ENCODE results near the gene UCKL1.
"Not testable (repeated sequence)": the region's sequence is repeated elsewhere in the genome, so short reads cannot be mapped to it uniquely, and the experiment has no call there.

UCKL1 gene

GRCh38 chr20:63972312-63973159, 16.3 kb upstream of the UCKL1 start:
- DNase-seq (ENCODE audit: low read depth in 1 of 2, low spot score in 1 of 2): no peak

- not testable (repeated sequence) for DNase-seq (ENCODE audit: low read depth in 1 of 2, low spot score in 1 of 2)
Observed at GRCh38 chr20:63971960-63972311, 15.7 kb upstream of the UCKL1 start.

GRCh38 chr20:63970714-63971431, 14.7 kb upstream of the UCKL1 start:
- no peak for DNase-seq (ENCODE audit: low read depth in 1 of 2, low spot score in 1 of 2)

GRCh38 chr20:63969838-63970713, 13.9 kb upstream of the UCKL1 start, which contains the start of gene ZNF512B:
Gene ZNF512B (minus strand): TSS chr20:63969930. CDS start chr20:63967950, 1,980 bp downstream.
- no peak for DNase-seq (ENCODE audit: low read depth in 1 of 2, low spot score in 1 of 2)

- DNase-seq (ENCODE audit: low read depth in 1 of 2, low spot score in 1 of 2): no peak
Observed at GRCh38 chr20:63968928-63969760, 12.9 kb upstream of the UCKL1 start.

GRCh38 chr20:63968136-63968927, 12.1 kb upstream of the UCKL1 start:
- no peak for DNase-seq (ENCODE audit: low read depth in 1 of 2, low spot score in 1 of 2)

- DNase-seq (ENCODE audit: low read depth in 1 of 2, low spot score in 1 of 2): no peak
Observed at GRCh38 chr20:63967330-63968135, 11.3 kb upstream of the UCKL1 start.

- no peak for DNase-seq (ENCODE audit: low read depth in 1 of 2, low spot score in 1 of 2)
Observed at GRCh38 chr20:63966944-63967322, 10.7 kb upstream of the UCKL1 start.

- DNase-seq (ENCODE audit: low read depth in 1 of 2, low spot score in 1 of 2): no peak
Observed at GRCh38 chr20:63966172-63966943, 10.1 kb upstream of the UCKL1 start.

- no peak for DNase-seq (ENCODE audit: low read depth in 1 of 2, low spot score in 1 of 2)
Observed at GRCh38 chr20:63964412-63964811, 8.2 kb upstream of the UCKL1 start.

GRCh38 chr20:63963784-63964301, 7.6 kb upstream of the UCKL1 start:
- no peak for DNase-seq (ENCODE audit: low read depth in 1 of 2, low spot score in 1 of 2)

- DNase-seq (ENCODE audit: low read depth in 1 of 2, low spot score in 1 of 2): no peak
Observed at GRCh38 chr20:63963348-63963741, 7.1 kb upstream of the UCKL1 start.

GRCh38 chr20:63962426-63963347, 6.5 kb upstream of the UCKL1 start:
- no peak for DNase-seq (ENCODE audit: low read depth in 1 of 2, low spot score in 1 of 2)

- DNase-seq (ENCODE audit: low read depth in 1 of 2, low spot score in 1 of 2): no peak
Observed at GRCh38 chr20:63961664-63962425, 5.6 kb upstream of the UCKL1 start.

GRCh38 chr20:63960654-63961621, 4.7 kb upstream of the UCKL1 start:
- DNase-seq (ENCODE audit: low read depth in 1 of 2, low spot score in 1 of 2): not testable (repeated sequence)
